AG09319 (cell line): ENCODE results near the gene UVRAG.

ENCODE experiments used
- DNase-seq: peaks from one replicate; pipeline ENCODE4 v3.0.0-alpha.2; 2010; ENCODE audit warnings: low read depth; ENCODE audit errors: extremely low read depth
- TF ChIP-seq, protein P1 (sequence below): IDR thresholded peaks from 2 replicates; pipeline ENCODE4 v1.5.1; 2011; ENCODE audit warnings: low read depth, mild to moderate bottlenecking, inconsistent platforms, low read length, moderate library complexity

Gene UVRAG

GRCh38 chr11:76185511-76185910, 370.5 kb downstream of the UVRAG start:
- TF ChIP-seq, protein P1, sequence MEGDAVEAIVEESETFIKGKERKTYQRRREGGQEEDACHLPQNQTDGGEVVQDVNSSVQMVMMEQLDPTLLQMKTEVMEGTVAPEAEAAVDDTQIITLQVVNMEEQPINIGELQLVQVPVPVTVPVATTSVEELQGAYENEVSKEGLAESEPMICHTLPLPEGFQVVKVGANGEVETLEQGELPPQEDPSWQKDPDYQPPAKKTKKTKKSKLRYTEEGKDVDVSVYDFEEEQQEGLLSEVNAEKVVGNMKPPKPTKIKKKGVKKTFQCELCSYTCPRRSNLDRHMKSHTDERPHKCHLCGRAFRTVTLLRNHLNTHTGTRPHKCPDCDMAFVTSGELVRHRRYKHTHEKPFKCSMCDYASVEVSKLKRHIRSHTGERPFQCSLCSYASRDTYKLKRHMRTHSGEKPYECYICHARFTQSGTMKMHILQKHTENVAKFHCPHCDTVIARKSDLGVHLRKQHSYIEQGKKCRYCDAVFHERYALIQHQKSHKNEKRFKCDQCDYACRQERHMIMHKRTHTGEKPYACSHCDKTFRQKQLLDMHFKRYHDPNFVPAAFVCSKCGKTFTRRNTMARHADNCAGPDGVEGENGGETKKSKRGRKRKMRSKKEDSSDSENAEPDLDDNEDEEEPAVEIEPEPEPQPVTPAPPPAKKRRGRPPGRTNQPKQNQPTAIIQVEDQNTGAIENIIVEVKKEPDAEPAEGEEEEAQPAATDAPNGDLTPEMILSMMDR = no peak
- no peak for DNase-seq

DNA sequence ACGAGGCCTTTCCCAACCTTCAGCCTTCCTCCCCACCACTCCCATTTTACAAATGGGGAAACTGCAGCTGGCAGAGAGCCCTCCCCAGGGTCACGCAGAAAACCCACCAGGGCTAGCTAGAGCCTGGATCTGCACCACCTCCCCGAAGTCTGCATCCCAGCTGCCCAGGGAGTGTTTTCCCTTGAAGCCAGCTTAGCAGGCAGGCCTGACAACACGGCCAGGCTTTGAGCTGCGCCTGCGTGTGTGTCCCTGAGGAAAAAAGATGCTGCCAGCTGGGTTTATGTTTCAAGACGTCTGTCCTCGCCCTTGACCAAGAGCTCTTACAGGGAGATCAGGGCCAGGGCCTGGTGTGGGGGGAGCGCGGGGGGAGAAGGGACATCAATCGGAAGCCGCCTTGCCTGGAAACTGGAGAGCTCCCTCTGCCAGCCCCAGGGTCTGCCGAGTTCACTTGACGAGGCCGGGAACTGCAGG, 371.0 kb downstream of the UVRAG start:
- TF ChIP-seq, protein P1 = no peak
- DNase-seq = no peak

DNA sequence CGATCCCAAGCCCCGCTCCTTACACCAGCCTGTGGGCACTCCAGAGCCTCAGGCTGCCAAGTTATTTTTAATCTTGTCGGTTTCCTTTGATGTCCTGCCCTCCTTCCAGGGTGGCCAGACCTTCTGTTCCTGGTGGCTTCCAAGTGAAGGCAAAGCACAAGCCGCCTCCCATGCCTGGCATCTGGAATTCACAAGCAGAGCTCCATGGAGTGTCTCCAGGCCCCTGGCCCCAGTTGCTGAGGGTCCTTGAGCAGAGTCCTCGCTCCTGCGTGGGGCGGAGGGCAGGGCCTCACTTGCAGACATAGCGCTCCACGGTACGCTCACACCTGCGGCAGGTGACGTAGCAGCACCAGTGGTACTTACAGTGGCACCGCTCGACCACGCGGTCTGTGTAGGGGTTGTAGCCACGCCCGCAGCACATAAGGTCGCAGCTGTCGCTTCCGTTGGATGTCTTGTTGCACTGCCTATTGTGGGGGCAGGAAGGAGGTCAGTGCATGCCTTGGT, 371.8 kb downstream of the UVRAG start:
- no peak for DNase-seq
- TF ChIP-seq, protein P1 = no peak

- DNase-seq = no peak
- TF ChIP-seq, protein P1 = no peak
Observed at GRCh38 chr11:76188873-76189272, 373.9 kb downstream of the UVRAG start.

DNA sequence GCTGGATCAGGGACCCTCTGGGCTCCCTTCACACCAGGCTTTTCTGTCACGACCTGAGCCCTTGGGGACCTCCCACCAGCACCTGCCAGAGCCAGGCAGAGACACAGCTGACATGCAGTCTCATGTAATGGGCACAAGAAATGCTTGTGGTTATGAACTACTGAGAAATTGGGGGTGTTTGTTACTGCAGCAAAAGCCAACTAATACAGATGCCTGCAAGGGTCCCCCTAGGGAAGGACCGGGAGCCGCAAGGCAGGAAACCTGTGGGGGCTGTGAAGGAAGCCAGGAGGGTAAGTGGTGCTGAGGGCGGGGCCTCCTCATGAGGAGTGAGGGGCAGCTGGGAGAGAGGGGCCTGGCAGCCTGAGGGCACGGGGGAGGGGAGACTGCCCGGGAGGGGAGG, 374.7 kb downstream of the UVRAG start:
- TF ChIP-seq, protein P1 = no peak
- no peak for DNase-seq

DNA sequence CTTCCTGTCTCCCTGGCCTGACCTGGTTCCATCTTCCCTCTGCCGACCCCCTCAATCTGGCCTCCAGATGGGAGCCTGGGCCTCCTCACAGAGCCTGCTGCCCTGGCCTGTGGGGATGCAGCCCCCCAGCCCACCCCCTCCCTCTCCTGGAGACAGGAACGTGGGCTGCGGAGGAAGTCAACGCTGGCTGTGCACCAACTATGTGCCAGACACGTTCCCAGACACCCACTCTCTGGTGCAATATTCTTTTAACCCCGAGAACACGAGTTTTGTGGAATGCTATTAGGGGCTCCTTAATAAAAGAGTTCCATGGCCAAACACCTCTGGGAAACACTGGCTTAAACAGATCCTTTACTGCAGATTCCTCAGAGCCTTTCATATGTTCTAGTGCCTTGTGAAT, 375.4 kb downstream of the UVRAG start:
- no peak for DNase-seq
- TF ChIP-seq, protein P1 = no peak
